Astrocyte of the cerebellum (primary cell): ENCODE measurements around the gene ACKR3.

Experiments used
- DNase-seq: peaks from one replicate; pipeline ENCODE4 v3.0.0-alpha.2; 2011; ENCODE audit warnings: low read depth
- H3K4me3 ChIP-seq: 2 replicates; pipeline ENCODE4 v1.5.1; 2011; ENCODE audit warnings: mild to moderate bottlenecking, low read depth, low read length, moderate library complexity
- CTCF ChIP-seq: IDR thresholded peaks from 2 replicates; pipeline ENCODE4 v1.5.1; 2012; ENCODE audit warnings: low read length, low read depth, moderate library complexity, mild to moderate bottlenecking; ENCODE audit errors: missing control alignments
- in situ Hi-C: cut with HindIII; loops from 2 replicates; pipeline ENCODE4 v1.10.0; 2017; ENCODE audit warnings: low sequenced_read_pairs

ACKR3 gene

GRCh38 chr2:236551471-236552211 lies 18.0 kb upstream of the ACKR3 start:
- in situ Hi-C loops, result loop anchor here (5.0 kb wide), 1 partner anchor 34 kb away; no protein-coding TSS in a partner anchor
- DNase-seq, result no peak
- H3K4me3 ChIP-seq, result no peak overlapping the region
- TF ChIP-seq CTCF, result no peak

- no peak for TF ChIP-seq CTCF
- in situ Hi-C loops, result loop anchor here (5.0 kb wide), 1 partner anchor 35 kb away; no protein-coding TSS in a partner anchor
- no peak overlapping the region for H3K4me3 ChIP-seq
- DNase-seq, result no peak
Measured at GRCh38 chr2:236552212-236552542, 17.4 kb upstream of the ACKR3 start.

GRCh38 chr2:236552581-236553363 lies 16.9 kb upstream of the ACKR3 start:
- no peak for DNase-seq
- H3K4me3 ChIP-seq, result no peak overlapping the region
- no peak for TF ChIP-seq CTCF
- in situ Hi-C loops, result loop anchor here (5.0 kb wide), 1 partner anchor 35 kb away; no protein-coding TSS in a partner anchor

- in situ Hi-C loops, result loop anchor here (5.0 kb wide), 1 partner anchor 36 kb away; no protein-coding TSS in a partner anchor
- TF ChIP-seq CTCF, result no peak
- DNase-seq, result no peak
- H3K4me3 ChIP-seq, result no peak overlapping the region
Measured at GRCh38 chr2:236553522-236553921, 16.1 kb upstream of the ACKR3 start.

- no peak overlapping the region for H3K4me3 ChIP-seq
- in situ Hi-C loops, result loop anchor here (5.0 kb wide), 1 partner anchor 37 kb away; no protein-coding TSS in a partner anchor
- no peak for DNase-seq
- no peak for TF ChIP-seq CTCF
Measured at GRCh38 chr2:236554629-236555282, 14.9 kb upstream of the ACKR3 start.

GRCh38 chr2:236555481-236555880 lies 14.1 kb upstream of the ACKR3 start:
- H3K4me3 ChIP-seq, result no peak overlapping the region
- no peak for DNase-seq

More at GRCh38 chr2:236555481-236555880, 14.1 kb upstream of the ACKR3 start:
- in situ Hi-C loops, result no loop called here
- TF ChIP-seq CTCF, result no peak
